ENCODE data around the gene DLG1. TPM values are rescaled to one million over a fixed set of nuclear protein-coding genes. Genes with fewer than 3 reads are reported as not detected.

The DLG1 gene
- total and polyA plus RNA-seq, 9 of the 15 experiments (the other 6 are each of a cell fraction or from before 2014, with no cell fraction given), result 9.4 to 63.5 (median 43.6) TPM

GRCh38 chr3:197019535-197019934 is 278.9 kb downstream of the DLG1 start:
- CTCF ChIA-PET (ENCODE audit: low intra/inter-chr PET ratio), result no interaction called here
- Histone ChIP-seq H3K9ac (ENCODE audit: insufficient read depth in 1 of 2, low read depth in 2 of 2, low read length in 2 of 2) (no peak overlapping the region), H3K4me3 (no peak overlapping the region), H3K9me3 (replicated peaks; ENCODE audit: control insufficient read depth, insufficient read depth, low read depth, low read length) (no peaks in the 10 kb centered on the region), H3K36me3 (ENCODE audit: control insufficient read depth, insufficient read depth, low read length) (no peaks in the 10 kb centered on the region), H3K4me1 (replicated peaks in 1 of 2; ENCODE audit: control insufficient read depth in 2 of 2, insufficient read depth in 2 of 2, low read length in 2 of 2) (peaks cover 10 to 53% of the 10 kb centered on the region in 2 experiments; a peak in 4 of 5 replicates), H3K27ac (ENCODE audit: extremely low read depth, low read depth, low read length) (no peak overlapping the region), H3K27me3 (ENCODE audit: control insufficient read depth in 2 of 2, insufficient read depth in 2 of 2, low read length in 2 of 2) (peaks cover 11% of the 10 kb centered on the region in 2 experiments; a peak in 4 of 5 replicates), H3K79me2 (ENCODE audit: control insufficient read depth, insufficient read depth, low read length) (no peaks in the 10 kb centered on the region), H4K20me1 (replicated peaks; ENCODE audit: control insufficient read depth, insufficient read depth, low read length) (peaks cover 8% of the 10 kb centered on the region; the same call in 1 of the 2 replicates), H2AFZ (ENCODE audit: low read depth, low read length) (no peak overlapping the region), H3K9me1 (ENCODE audit: control insufficient read depth, insufficient read depth, low read length) (peaks cover 3% of the 10 kb centered on the region), H3K4me2 (ENCODE audit: insufficient read depth, low read length) (no peak overlapping the region)
- DNase-seq (ENCODE audit: extremely low read depth in 1 of 4, low spot score in 3 of 4), result no peak
- in situ Hi-C loops (cut with MboI), result no loop called here
- 30% methylated on average over 12 of the region's 13 CpGs for WGBS (ENCODE audit: insufficient coverage, low coverage, missing lambda C conversion rate)
- POLR2A ChIA-PET, result no interaction called here
- no peak for TF ChIP-seq ZNF224 (CRISPR knock-in tag; IDR thresholded peaks at IDR 0.05)
- FAIRE-seq, result no peak
- ATAC-seq, result no peak
- intact Hi-C loops (cut with micrococcal nuclease), result no loop called here
- BruUV-seq (replicated peaks), result no TSS peak

- DNase-seq (ENCODE audit: extremely low read depth in 1 of 4, low spot score in 3 of 4) (no peak), FAIRE-seq (no peak), ATAC-seq (no peak)
- Histone ChIP-seq H3K9ac (ENCODE audit: insufficient read depth in 1 of 2, low read depth in 2 of 2, low read length in 2 of 2) (no peak overlapping the region), H2AFZ (ENCODE audit: low read depth, low read length) (no peak overlapping the region), H3K36me3 (ENCODE audit: control insufficient read depth, insufficient read depth, low read length) (no peaks in the 10 kb centered on the region), H3K4me3 (no peak overlapping the region), H3K9me1 (ENCODE audit: control insufficient read depth, insufficient read depth, low read length) (peaks cover 3% of the 10 kb centered on the region), H3K4me1 (replicated peaks in 1 of 2; ENCODE audit: control insufficient read depth in 2 of 2, insufficient read depth in 2 of 2, low read length in 2 of 2) (peaks cover 10 to 49% of the 10 kb centered on the region in 2 experiments; a peak in 4 of 5 replicates), H4K20me1 (replicated peaks; ENCODE audit: control insufficient read depth, insufficient read depth, low read length) (peaks cover 5% of the 10 kb centered on the region; the same call in 1 of the 2 replicates), H3K27me3 (ENCODE audit: control insufficient read depth in 2 of 2, insufficient read depth in 2 of 2, low read length in 2 of 2) (peaks cover 11% of the 10 kb centered on the region in 2 experiments; a peak in 4 of 5 replicates), H3K4me2 (ENCODE audit: insufficient read depth, low read length) (no peak overlapping the region), H3K9me3 (replicated peaks; ENCODE audit: control insufficient read depth, insufficient read depth, low read depth, low read length) (no peaks in the 10 kb centered on the region), H3K27ac (ENCODE audit: extremely low read depth, low read depth, low read length) (no peak overlapping the region), H3K79me2 (ENCODE audit: control insufficient read depth, insufficient read depth, low read length) (no peaks in the 10 kb centered on the region)
- ChIA-PET POLR2A (interaction anchor here (0.8 to 0.9 kb wide), 2 partner anchors 13 to 16 kb away, joined by 3 to 4 read pairs; no protein-coding TSS in a partner anchor), CTCF (ENCODE audit: low intra/inter-chr PET ratio) (no interaction called here)
- in situ Hi-C loops (cut with MboI), result no loop called here
- no TSS peak for BruUV-seq (replicated peaks)
- WGBS (ENCODE audit: insufficient coverage, low coverage, missing lambda C conversion rate), result 35% methylated on average over 6 of the region's 6 CpGs
- intact Hi-C loops (cut with micrococcal nuclease), result no loop called here
- TF ChIP-seq MTA3 (IDR thresholded peaks at IDR 0.05; ENCODE audit: borderline replicate concordance), result no peak
- no peak for TF ChIP-seq ZNF280B (CRISPR knock-in tag; IDR thresholded peaks at IDR 0.05)
- TF ChIP-seq RBM17 (IDR thresholded peaks at IDR 0.05; ENCODE audit: borderline replicate concordance, low read depth, low read length), result no peak
- TF ChIP-seq CLOCK (CRISPR knock-in tag; IDR thresholded peaks at IDR 0.05; ENCODE audit: borderline replicate concordance), result no peak
- no peak for TF ChIP-seq HBP1 (CRISPR knock-in tag; IDR thresholded peaks at IDR 0.05)
- no peak for TF ChIP-seq ZZZ3 (IDR thresholded peaks at IDR 0.05)
- no peak for TF ChIP-seq EP300 (IDR thresholded peaks at IDR 0.05; ENCODE audit: low read length)
- TF ChIP-seq TAF7 (tag; IDR thresholded peaks at IDR 0.05), result no peak
- no peak for TF ChIP-seq RUNX1 (IDR thresholded peaks at IDR 0.05; ENCODE audit: low read depth)
- TF ChIP-seq CXXC5 (CRISPR knock-in tag; IDR thresholded peaks at IDR 0.05), result no peak
Measured at GRCh38 chr3:197019021-197019420, 279.4 kb downstream of the DLG1 start.
